HT-29 (cell line): ENCODE data around the gene FBXO8. TPM values are rescaled to one million over a fixed set of nuclear protein-coding genes. Genes with fewer than 3 reads are reported as not detected.
"Not testable (repeated sequence)": the region's sequence is repeated elsewhere in the genome, so short reads cannot be mapped to it uniquely, and the experiment has no call there.

Source experiments
- DNase-seq: peaks from one replicate; pipeline ENCODE4 v3.0.0-alpha.2; 2015; ENCODE audit warnings: low spot score
- total RNA-seq: library from RNA; depleted of rRNA; stranded (reverse); fragments of >200 nt; shearing (Covaris generic); gene quantifications from 2 replicates; pipeline ENCODE4 v1.2.3, GENCODE V29; 2014; rRNA removed

Gene FBXO8
- total RNA-seq = 5.8 and 6.0 TPM in 2 replicates

GRCh38 chr4:174283507-174284471, at the start of gene FBXO8, which contains the start of gene CEP44:
Gene FBXO8 (minus strand): TSS chr4:174283667. CDS start chr4:174263092, 20,575 bp downstream.
Gene CEP44 (plus strand): TSS chr4:174283911. CDS start chr4:174299122, 15,211 bp downstream.
- peak; percentile 81 for DNase-seq

- no peak for DNase-seq
Observed at GRCh38 chr4:174332741-174333493, 49.5 kb upstream of the FBXO8 start.

- no peak for DNase-seq
Observed at GRCh38 chr4:174324725-174325124, 41.3 kb upstream of the FBXO8 start.

- no peak for DNase-seq
Observed at GRCh38 chr4:174324236-174324635, 40.8 kb upstream of the FBXO8 start.

GRCh38 chr4:174320494-174321199, 37.2 kb upstream of the FBXO8 start:
- no peak for DNase-seq

- peak; percentile 57 for DNase-seq
Observed at GRCh38 chr4:174318829-174319764, 35.6 kb upstream of the FBXO8 start.

GRCh38 chr4:174317531-174317930, 34.1 kb upstream of the FBXO8 start:
- peak; percentile 9 for DNase-seq

GRCh38 chr4:174316954-174317353, 33.5 kb upstream of the FBXO8 start:
- DNase-seq = no peak

GRCh38 chr4:174316546-174316945, 33.1 kb upstream of the FBXO8 start:
- DNase-seq = no peak

GRCh38 chr4:174314770-174315169, 31.3 kb upstream of the FBXO8 start:
- peak; percentile 13 for DNase-seq

- DNase-seq = no peak
Observed at GRCh38 chr4:174314274-174314673, 30.8 kb upstream of the FBXO8 start.

GRCh38 chr4:174312993-174313392, 29.5 kb upstream of the FBXO8 start:
- no peak for DNase-seq

GRCh38 chr4:174307694-174308093, 24.2 kb upstream of the FBXO8 start:
- no peak for DNase-seq

- DNase-seq = no peak
Observed at GRCh38 chr4:174305961-174306360, 22.5 kb upstream of the FBXO8 start.

- DNase-seq = no peak
Observed at GRCh38 chr4:174304664-174305063, 21.2 kb upstream of the FBXO8 start.

GRCh38 chr4:174303687-174304086, 20.2 kb upstream of the FBXO8 start:
- no peak for DNase-seq

GRCh38 chr4:174295142-174295541, 11.7 kb upstream of the FBXO8 start:
- DNase-seq = not testable (repeated sequence)

- not testable (repeated sequence) for DNase-seq
Observed at GRCh38 chr4:174294641-174295040, 11.2 kb upstream of the FBXO8 start.

GRCh38 chr4:174292473-174292872, 9.0 kb upstream of the FBXO8 start:
- no peak for DNase-seq

- no peak for DNase-seq
Observed at GRCh38 chr4:174286870-174287269, 3.4 kb upstream of the FBXO8 start.
